Breast epithelium (tissue), 3 donors: ENCODE measurements around the gene MAN1A2.

ENCODE experiments used
- POLR2A ChIP-seq: fragments of 450-650 bp; IDR thresholded peaks from one replicate; pipeline ENCODE4 v1.6.1; 2016; ENCODE audit warnings: antibody characterized with exemption, mild to moderate bottlenecking, moderate library complexity
- POLR2AphosphoS5 ChIP-seq, 3 donors: sonication (generic); formaldehyde crosslinking; IDR thresholded peaks; one replicate each; pipeline ENCODE4 v1.6.1; 2017; ENCODE audit warnings: antibody characterized with exemption in 3 of 3
- TF ChIP-seq, protein P1 (sequence below), 3 donors: fragments of 450-650 bp; IDR thresholded peaks; one replicate each; pipeline ENCODE4 v1.5.1; 2016 to 2017; ENCODE audit warnings: antibody characterized with exemption in 3 of 3, mild to moderate bottlenecking in 3 of 3, moderate library complexity in 3 of 3

DNA sequence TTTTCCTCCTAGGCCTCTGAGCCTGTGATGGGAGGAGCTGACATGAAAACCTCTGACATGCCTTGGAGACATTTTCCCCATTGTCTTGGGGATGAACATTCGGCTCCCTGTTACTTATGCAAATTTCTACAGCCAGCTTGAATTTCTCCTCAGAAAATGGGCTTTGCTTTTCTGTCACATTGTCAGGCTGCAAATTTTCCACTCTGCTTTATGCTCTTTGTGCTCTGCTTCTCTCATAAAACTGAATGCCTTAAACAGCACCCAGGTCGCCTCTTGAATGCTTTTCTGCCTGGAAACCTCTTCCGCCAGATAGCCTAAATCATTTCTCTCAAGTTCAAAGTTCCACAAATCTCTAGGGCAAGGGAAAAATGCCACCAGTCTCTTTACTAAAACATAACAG lies 191.9 kb downstream of the MAN1A2 start:
- TF ChIP-seq, protein P1, sequence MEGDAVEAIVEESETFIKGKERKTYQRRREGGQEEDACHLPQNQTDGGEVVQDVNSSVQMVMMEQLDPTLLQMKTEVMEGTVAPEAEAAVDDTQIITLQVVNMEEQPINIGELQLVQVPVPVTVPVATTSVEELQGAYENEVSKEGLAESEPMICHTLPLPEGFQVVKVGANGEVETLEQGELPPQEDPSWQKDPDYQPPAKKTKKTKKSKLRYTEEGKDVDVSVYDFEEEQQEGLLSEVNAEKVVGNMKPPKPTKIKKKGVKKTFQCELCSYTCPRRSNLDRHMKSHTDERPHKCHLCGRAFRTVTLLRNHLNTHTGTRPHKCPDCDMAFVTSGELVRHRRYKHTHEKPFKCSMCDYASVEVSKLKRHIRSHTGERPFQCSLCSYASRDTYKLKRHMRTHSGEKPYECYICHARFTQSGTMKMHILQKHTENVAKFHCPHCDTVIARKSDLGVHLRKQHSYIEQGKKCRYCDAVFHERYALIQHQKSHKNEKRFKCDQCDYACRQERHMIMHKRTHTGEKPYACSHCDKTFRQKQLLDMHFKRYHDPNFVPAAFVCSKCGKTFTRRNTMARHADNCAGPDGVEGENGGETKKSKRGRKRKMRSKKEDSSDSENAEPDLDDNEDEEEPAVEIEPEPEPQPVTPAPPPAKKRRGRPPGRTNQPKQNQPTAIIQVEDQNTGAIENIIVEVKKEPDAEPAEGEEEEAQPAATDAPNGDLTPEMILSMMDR (IDR thresholded peaks at IDR 0.05), result no peak
- no peak for TF ChIP-seq POLR2A
- no peak for TF ChIP-seq POLR2AphosphoS5 (IDR thresholded peaks at IDR 0.05)
